ENCODE data around the gene KCNA5.

KCNA5 gene

GRCh38 chr12:5026342-5026938 lies 17.2 kb upstream of the KCNA5 start:
- DNase-seq: no peak

GRCh38 chr12:5027046-5027821 lies 16.4 kb upstream of the KCNA5 start:
- no peak for DNase-seq
- intact Hi-C loops (cut with DNase I): no loop called here

More at GRCh38 chr12:5026342-5026938, 17.2 kb upstream of the KCNA5 start:
- intact Hi-C loops (cut with DNase I): no loop called here

GRCh38 chr12:5030066-5030465 lies 13.6 kb upstream of the KCNA5 start:
- intact Hi-C loops (cut with DNase I): no loop called here
- no peak for DNase-seq

GRCh38 chr12:5031242-5031641 lies 12.4 kb upstream of the KCNA5 start:
- intact Hi-C loops (cut with DNase I): no loop called here
- DNase-seq: no peak

- no peak for DNase-seq
- intact Hi-C loops (cut with DNase I): no loop called here
Measured at GRCh38 chr12:5031958-5032357, 11.7 kb upstream of the KCNA5 start.

- DNase-seq: no peak
- intact Hi-C loops (cut with DNase I): no loop called here
Measured at GRCh38 chr12:5032821-5033220, 10.9 kb upstream of the KCNA5 start.

- DNase-seq: no peak
- intact Hi-C loops (cut with DNase I): no loop called here
Measured at GRCh38 chr12:5033883-5034282, 9.8 kb upstream of the KCNA5 start.

GRCh38 chr12:5034603-5035002 lies 9.1 kb upstream of the KCNA5 start:
- intact Hi-C loops (cut with DNase I): no loop called here
- DNase-seq: no peak

GRCh38 chr12:5035618-5036017 lies 8.1 kb upstream of the KCNA5 start:
- no peak for DNase-seq
- intact Hi-C loops (cut with DNase I): no loop called here

- no peak for DNase-seq
- intact Hi-C loops (cut with DNase I): no loop called here
Measured at GRCh38 chr12:5036031-5036430, 7.6 kb upstream of the KCNA5 start.

GRCh38 chr12:5037795-5038357 lies 5.8 kb upstream of the KCNA5 start:
- no peak for DNase-seq
- intact Hi-C loops (cut with DNase I): no loop called here

GRCh38 chr12:5038781-5039311 lies 4.8 kb upstream of the KCNA5 start:
- no peak for DNase-seq
- intact Hi-C loops (cut with DNase I): no loop called here

- intact Hi-C loops (cut with DNase I): no loop called here
- DNase-seq: no peak
Measured at GRCh38 chr12:5039815-5040214, 3.9 kb upstream of the KCNA5 start.

GRCh38 chr12:5040368-5040767 lies 3.3 kb upstream of the KCNA5 start:
- no peak for DNase-seq
- intact Hi-C loops (cut with DNase I): no loop called here

- no peak for DNase-seq
- intact Hi-C loops (cut with DNase I): no loop called here
Measured at GRCh38 chr12:5044420-5045295, 979 bp downstream of the KCNA5 start.

- intact Hi-C loops (cut with DNase I): no loop called here
- peak in 2 of 10 donors; percentile 32 to 87 for DNase-seq
Measured at GRCh38 chr12:5047094-5047493, 3.4 kb downstream of the KCNA5 start.

GRCh38 chr12:5047729-5048128 lies 4.0 kb downstream of the KCNA5 start:
- intact Hi-C loops (cut with DNase I): no loop called here
- no peak for DNase-seq

GRCh38 chr12:5050542-5050941 lies 6.9 kb downstream of the KCNA5 start:
- intact Hi-C loops (cut with DNase I): no loop called here
- DNase-seq: no peak

- no peak for DNase-seq
- intact Hi-C loops (cut with DNase I): no loop called here
Measured at GRCh38 chr12:5051334-5051733, 7.7 kb downstream of the KCNA5 start.

GRCh38 chr12:5051913-5052312 lies 8.2 kb downstream of the KCNA5 start:
- DNase-seq: no peak
- intact Hi-C loops (cut with DNase I): no loop called here

GRCh38 chr12:5052348-5052747 lies 8.7 kb downstream of the KCNA5 start:
- no peak for DNase-seq
- intact Hi-C loops (cut with DNase I): no loop called here
